Medulla oblongata (tissue), 1 donor: ENCODE data around the gene VTCN1.
"Not testable (repeated sequence)": the region's sequence is repeated elsewhere in the genome, so short reads cannot be mapped to it uniquely, and the experiment has no call there.

Experiments
- DNase-seq: peaks from one replicate; pipeline ENCODE4 v3.0.0-alpha.2; 2015; ENCODE audit errors: extremely low spot score

Gene VTCN1, protein sequence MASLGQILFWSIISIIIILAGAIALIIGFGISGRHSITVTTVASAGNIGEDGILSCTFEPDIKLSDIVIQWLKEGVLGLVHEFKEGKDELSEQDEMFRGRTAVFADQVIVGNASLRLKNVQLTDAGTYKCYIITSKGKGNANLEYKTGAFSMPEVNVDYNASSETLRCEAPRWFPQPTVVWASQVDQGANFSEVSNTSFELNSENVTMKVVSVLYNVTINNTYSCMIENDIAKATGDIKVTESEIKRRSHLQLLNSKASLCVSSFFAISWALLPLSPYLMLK

GRCh38 chr1:117210831-117211261, at the start of gene VTCN1:
VTCN1 (minus strand) TSS chr1:117210927; CDS start chr1:117210855, 72 bp downstream.
- no peak for DNase-seq

- no peak for DNase-seq
Measured at GRCh38 chr1:117258791-117259190, 48.1 kb upstream of the VTCN1 start.

- not testable (repeated sequence) for DNase-seq
Measured at GRCh38 chr1:117258075-117258474, 47.3 kb upstream of the VTCN1 start.

- DNase-seq, result no peak
Measured at GRCh38 chr1:117257291-117257690, 46.6 kb upstream of the VTCN1 start.

DNA sequence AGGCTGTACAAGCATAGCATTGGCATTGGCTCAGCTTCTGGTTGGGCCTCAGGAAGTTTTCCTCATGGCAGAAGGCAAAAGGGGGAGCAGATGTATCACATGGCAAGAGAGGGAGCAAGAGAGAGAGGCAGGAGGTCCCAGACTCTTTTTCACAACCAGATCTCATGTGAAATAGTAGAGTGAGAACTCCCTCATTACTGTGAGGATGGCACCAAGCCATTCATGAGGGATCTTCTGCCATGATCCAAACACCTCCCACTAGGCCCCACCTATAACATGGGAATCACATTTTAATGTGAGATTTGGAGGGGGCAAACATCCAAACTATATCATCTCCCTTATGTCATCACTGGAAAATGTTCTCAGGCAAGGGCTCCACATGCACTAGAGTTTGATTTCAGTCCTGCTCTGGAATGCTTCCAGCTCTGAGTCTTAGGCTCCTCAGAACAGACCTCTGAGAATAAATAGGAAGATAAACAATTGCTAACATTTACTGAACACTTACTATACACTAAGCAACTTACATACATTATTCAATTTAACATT, 39.4 kb upstream of the VTCN1 start:
- DNase-seq, result no peak

DNA sequence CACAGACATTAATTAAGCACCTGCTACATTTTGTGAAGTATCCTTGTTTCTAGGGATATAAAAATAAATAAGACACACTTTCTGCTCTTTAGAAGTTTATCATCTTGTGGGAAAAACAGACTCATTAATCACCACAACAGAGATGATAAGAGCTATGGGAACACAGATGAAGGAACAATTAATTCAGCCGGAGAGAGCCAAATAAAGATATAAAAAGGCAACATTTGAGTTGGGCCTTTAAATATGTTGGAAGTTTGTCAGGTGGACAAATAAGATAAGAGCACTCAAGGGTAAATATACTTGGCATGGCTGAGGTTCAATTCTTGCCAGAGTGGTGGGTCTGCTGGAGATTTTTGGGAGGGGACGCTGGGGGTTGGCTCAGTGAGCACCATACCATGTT, 34.2 kb upstream of the VTCN1 start:
- DNase-seq, result no peak

GRCh38 chr1:117244306-117244705, 33.6 kb upstream of the VTCN1 start:
- DNase-seq, result no peak

DNA sequence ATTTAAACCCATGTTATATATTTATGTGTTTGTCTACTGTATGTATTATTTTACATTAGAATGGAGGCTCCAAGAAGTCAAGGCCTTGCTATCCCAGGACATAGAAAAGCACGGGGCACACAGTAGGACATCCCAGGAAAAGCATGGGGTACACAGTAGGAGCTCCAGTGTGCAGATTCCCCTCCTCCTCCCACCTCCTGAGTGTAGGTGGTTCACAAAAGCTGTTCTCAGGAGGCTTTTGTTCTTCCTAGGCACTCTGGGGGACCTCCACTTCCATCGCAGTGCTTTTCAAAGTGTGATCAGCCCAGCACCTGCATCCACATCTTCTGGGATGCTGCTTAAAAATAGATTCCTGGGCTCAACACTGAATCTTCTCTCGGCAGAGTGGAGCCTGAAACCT, 30.8 kb upstream of the VTCN1 start:
- DNase-seq, result no peak

DNA sequence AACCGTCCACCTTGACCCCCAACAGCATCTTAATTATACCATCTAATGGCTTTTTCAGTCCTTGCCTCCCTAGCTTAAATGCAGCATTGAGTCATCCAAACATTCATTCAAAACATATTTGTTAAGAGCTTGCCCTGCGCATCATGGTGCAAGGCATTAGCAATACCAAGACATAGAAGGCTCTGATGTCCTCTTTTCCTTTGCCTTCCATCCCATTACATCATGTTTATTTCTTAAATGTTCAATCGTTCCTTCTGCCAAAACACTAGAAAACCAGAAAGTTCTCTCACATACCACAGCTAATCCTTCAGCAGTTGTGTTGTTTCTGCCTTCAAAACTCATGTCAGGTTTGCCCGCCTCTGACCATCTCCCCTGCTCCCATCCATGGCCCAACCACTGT, 29.8 kb upstream of the VTCN1 start:
- DNase-seq, result no peak

DNA sequence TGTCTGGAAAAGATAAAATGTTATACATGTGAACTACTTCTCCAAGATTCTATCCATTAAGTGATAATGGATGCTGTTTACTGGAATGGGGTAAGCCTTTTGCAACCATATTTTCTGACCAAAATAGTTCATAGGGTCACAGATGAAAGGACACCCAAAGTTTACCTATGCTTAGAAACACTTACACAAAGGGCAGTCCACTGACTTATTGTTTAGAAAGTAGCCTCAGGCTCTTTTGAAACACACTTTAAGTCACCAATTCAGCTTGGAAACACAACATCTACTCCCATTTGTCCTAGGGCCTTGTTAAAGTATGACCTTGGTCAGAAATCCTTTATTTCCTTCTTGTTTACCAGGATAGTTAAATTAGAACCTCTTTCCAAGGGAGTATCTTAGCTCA, 28.7 kb upstream of the VTCN1 start:
- DNase-seq, result no peak

DNA sequence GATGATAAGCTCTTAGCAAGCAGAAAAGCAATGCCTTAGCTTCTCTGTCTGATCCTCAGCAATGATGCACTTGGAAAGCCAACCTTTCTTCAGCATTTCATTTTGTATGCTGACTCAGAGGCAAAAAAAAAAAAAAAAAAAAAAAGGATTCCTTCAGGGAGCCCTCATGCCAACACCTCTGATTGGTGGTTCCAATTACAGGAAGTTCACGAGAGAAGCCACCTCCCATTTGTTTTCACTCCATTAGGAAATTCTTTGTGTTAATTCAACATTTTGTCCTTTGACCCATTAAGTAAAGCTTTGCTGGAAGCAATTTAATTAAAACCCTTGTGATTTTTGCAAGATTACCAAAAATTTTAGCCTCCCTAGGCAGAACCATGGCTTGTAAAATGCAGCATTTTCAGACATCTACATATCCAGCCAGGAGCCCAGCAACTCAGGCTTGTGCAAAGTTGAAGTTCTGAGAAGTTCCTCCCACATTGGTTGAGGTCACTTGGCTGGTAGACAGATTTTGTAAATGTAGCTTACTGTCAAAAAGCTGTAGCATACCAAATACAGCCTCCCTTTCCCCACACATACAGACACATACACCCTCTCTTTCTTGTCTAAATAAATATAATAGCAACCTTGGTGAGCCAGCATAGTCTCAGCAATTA, 27.1 kb upstream of the VTCN1 start:
- DNase-seq, result no peak

- DNase-seq, result no peak
Measured at GRCh38 chr1:117235863-117236465, 25.2 kb upstream of the VTCN1 start.

DNA sequence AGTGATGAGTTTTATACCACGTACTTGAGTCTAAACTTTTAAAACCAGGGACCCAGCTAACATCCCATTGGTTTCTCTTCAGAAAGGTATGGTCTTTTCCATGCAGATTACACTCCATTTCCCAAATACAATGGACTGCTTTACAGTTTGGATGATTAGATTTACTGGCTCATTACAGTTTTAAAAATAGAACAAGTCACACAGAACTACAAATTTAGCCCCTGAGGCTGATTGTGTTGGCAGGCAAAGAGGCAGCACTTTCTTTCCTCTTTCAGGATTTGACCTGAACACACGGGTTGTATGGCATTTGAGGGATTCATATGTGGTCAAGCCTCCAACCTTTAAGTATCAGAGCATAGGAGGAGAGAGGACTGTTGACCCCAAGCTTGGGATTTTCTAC, 21.8 kb upstream of the VTCN1 start:
- DNase-seq, result no peak

DNA sequence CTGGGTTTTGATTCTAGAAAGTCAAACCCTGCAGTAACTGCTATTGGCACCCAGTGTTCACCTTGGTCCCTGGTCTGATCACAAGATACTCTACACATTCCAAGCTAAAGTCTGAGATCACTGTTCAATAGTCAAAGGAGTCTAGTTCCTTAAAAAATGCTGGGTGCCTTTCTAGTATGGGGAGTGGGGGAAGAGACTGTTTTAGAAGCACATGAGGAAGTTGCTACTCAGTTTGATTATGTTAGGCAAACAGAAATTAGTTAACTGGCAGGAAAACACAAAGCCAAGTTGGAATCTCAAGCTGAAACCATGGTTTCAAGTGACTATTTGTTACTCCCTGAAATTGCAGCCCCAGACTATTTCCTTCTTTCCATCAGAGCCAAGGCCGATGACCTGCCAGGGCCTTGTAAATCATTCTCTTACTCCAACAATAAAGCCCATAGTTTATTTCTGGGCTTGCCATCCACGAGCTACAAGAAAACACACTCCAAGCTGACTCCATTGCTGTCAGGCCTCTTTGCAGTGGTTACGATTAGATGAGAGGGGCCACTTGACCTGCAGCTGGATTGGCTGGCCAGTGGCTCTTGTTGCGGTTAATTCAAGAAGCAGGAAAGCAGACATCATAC, 21.1 kb upstream of the VTCN1 start:
- peak; percentile 55 for DNase-seq

- DNase-seq, result no peak
Measured at GRCh38 chr1:117231312-117231711, 20.6 kb upstream of the VTCN1 start.

GRCh38 chr1:117229217-117229616, 18.5 kb upstream of the VTCN1 start:
- DNase-seq, result no peak

GRCh38 chr1:117225931-117226330, 15.2 kb upstream of the VTCN1 start:
- DNase-seq, result no peak

DNA sequence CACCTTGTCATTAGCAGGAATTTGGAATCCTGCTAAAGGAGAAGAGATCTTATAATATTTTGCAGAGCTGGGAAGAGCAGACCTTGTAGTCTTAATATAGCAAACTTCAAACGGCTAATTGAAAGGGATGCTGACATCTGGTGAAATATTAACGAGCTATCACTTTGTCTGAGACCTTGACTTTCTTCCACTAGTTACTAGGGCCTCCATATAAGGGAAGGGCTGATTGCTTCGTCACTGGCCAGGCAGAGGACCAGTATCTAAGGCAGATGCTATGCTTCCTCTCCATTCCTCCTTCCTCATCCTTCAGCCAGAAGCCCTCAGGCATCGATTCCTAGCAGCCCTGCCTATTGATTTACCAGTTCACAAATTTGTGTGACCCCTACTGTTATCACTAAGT, 6.0 kb upstream of the VTCN1 start:
- no peak for DNase-seq

- DNase-seq, result no peak
Measured at GRCh38 chr1:117215733-117216462, 5.2 kb upstream of the VTCN1 start.

GRCh38 chr1:117215019-117215418, 4.3 kb upstream of the VTCN1 start:
- no peak for DNase-seq

- no peak for DNase-seq
Measured at GRCh38 chr1:117213046-117213445, 2.3 kb upstream of the VTCN1 start.

DNA sequence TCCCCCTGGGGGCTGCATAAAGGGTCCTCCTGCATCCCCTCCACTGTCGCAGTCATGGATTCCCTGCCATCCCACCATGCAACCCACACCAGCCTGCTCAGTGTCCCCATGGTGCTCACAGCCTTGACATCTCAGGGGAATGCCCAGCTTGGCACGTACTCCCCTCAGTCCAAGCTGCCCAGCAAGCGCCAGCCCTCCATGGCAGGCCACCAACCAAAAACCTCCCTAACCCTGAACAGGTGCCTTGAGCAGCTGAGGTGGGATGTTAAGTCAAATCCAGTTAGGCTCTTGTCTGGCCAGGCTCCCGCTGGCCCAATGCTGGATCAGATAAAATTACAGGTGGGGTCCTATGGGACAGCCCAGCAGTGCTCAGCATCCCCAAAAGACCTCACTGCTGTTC, 341 bp downstream of the VTCN1 start:
- DNase-seq, result no peak
